ENCODE data around the gene SMPDL3B.

The SMPDL3B gene

GRCh38 chr1:27940870-27941560 is 6.2 kb downstream of the SMPDL3B start:
- no peak for DNase-seq (ENCODE audit: low read depth)

- no peak for DNase-seq (ENCODE audit: low read depth)
Observed at GRCh38 chr1:27941671-27942540, 7.1 kb downstream of the SMPDL3B start.

- no peak for DNase-seq (ENCODE audit: low read depth)
Observed at GRCh38 chr1:27945020-27945419, 10.2 kb downstream of the SMPDL3B start.

- no peak for DNase-seq (ENCODE audit: low read depth)
Observed at GRCh38 chr1:27949027-27949426, 14.2 kb downstream of the SMPDL3B start.

- no peak for DNase-seq (ENCODE audit: low read depth)
Observed at GRCh38 chr1:27951396-27951795, 16.6 kb downstream of the SMPDL3B start.

GRCh38 chr1:27952147-27952546 is 17.3 kb downstream of the SMPDL3B start:
- no peak for DNase-seq (ENCODE audit: low read depth)

- no peak for DNase-seq (ENCODE audit: low read depth)
Observed at GRCh38 chr1:27954186-27954585, 19.4 kb downstream of the SMPDL3B start.

- DNase-seq (ENCODE audit: low read depth): no peak
Observed at GRCh38 chr1:27955076-27955475, 20.3 kb downstream of the SMPDL3B start.

- no peak for DNase-seq (ENCODE audit: low read depth)
Observed at GRCh38 chr1:27956761-27957160, 22.0 kb downstream of the SMPDL3B start.

GRCh38 chr1:27957655-27958054 is 22.9 kb downstream of the SMPDL3B start:
- no peak for DNase-seq (ENCODE audit: low read depth)

GRCh38 chr1:27958513-27958912 is 23.7 kb downstream of the SMPDL3B start:
- DNase-seq (ENCODE audit: low read depth): no peak

- peak; percentile 63 for DNase-seq (ENCODE audit: low read depth)
Observed at GRCh38 chr1:27959792-27960603, 25.2 kb downstream of the SMPDL3B start, which contains the start of gene XKR8. XKR8 (plus strand) TSS chr1:27959973; CDS start chr1:27960070, 97 bp downstream.

- DNase-seq (ENCODE audit: low read depth): no peak
Observed at GRCh38 chr1:27960762-27961645, 26.2 kb downstream of the SMPDL3B start.

GRCh38 chr1:27961646-27962221 is 26.9 kb downstream of the SMPDL3B start:
- peak; percentile 39 for DNase-seq (ENCODE audit: low read depth)

- DNase-seq (ENCODE audit: low read depth): no peak
Observed at GRCh38 chr1:27963393-27963792, 28.6 kb downstream of the SMPDL3B start.

GRCh38 chr1:27966402-27967105 is 31.8 kb downstream of the SMPDL3B start:
- no peak for DNase-seq (ENCODE audit: low read depth)

- no peak for DNase-seq (ENCODE audit: low read depth)
Observed at GRCh38 chr1:27967106-27967883, 32.5 kb downstream of the SMPDL3B start.

GRCh38 chr1:27967884-27968466 is 33.2 kb downstream of the SMPDL3B start:
- DNase-seq (ENCODE audit: low read depth): no peak

- DNase-seq (ENCODE audit: low read depth): peak; percentile 83
Observed at GRCh38 chr1:27968692-27969091, 33.9 kb downstream of the SMPDL3B start.
